Measurements from ENCODE around the gene FYB1.

GRCh38 chr5:39256477-39257235 is 37.3 kb upstream of the FYB1 start:
- TF ChIP-seq, protein P1, sequence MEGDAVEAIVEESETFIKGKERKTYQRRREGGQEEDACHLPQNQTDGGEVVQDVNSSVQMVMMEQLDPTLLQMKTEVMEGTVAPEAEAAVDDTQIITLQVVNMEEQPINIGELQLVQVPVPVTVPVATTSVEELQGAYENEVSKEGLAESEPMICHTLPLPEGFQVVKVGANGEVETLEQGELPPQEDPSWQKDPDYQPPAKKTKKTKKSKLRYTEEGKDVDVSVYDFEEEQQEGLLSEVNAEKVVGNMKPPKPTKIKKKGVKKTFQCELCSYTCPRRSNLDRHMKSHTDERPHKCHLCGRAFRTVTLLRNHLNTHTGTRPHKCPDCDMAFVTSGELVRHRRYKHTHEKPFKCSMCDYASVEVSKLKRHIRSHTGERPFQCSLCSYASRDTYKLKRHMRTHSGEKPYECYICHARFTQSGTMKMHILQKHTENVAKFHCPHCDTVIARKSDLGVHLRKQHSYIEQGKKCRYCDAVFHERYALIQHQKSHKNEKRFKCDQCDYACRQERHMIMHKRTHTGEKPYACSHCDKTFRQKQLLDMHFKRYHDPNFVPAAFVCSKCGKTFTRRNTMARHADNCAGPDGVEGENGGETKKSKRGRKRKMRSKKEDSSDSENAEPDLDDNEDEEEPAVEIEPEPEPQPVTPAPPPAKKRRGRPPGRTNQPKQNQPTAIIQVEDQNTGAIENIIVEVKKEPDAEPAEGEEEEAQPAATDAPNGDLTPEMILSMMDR (conservative IDR thresholded peaks at IDR 0.05) = no peak
- no peak for TF ChIP-seq EZH2 (IDR thresholded peaks at IDR 0.05; ENCODE audit: low read depth)
